PC-9 (cell line): ENCODE data around the gene C22orf39.
"Not testable (repeated sequence)": the region's sequence is repeated elsewhere in the genome, so short reads cannot be mapped to it uniquely, and the experiment has no call there.

ENCODE experiments used
- CTCF ChIP-seq: fragments of 200-600 bp; sonication (generic); conservative IDR thresholded peaks from 2 replicates; pipeline ENCODE4 v1.6.1; 2017; ENCODE audit warnings: mixed run types, antibody characterized with exemption, mild to moderate bottlenecking, moderate library complexity
- EZH2 ChIP-seq: fragments of 200-600 bp; sonication (generic); IDR thresholded peaks from 2 replicates; pipeline ENCODE4 v1.8.0; 2017; ENCODE audit warnings: antibody characterized with exemption, low read depth

DNA sequence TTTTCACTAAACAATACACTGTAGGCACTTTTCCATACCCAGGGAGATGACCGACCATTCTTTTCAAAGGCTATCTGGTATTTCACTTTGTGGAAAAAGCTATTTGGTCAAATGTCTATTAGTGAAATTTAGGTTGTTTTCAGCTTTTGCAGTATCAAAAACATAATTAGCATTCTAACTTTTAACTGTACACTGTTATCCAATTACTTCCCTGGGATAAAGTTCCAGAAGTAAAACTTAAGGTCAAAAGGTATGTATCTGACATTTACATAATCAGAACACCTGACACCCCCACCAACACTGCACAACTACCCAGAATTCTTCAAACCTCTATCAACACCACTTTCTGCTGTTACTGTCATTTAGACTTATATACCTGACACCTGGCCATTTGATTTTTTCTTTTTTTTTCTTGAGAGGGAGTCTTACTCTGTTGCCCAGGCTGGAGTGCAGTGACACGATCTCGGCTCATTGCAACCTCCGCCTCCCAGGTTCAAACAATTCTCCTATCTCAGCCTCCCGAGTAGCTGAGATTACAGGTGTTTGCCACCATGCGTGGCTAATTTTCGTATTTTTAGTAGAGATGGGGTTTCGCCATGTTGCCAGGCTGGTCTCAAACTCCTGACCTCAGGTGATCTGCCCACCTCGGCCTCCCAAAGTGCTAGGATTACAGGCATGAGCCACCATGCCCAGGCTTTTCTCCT lies 2.1 kb downstream of the C22orf39 start:
- not testable (repeated sequence) for TF ChIP-seq CTCF, EZH2
